H1 (cell line): ENCODE data around the gene DBH.

Experiments
- CBX5 ChIP-seq: fragments of 300-800, 300-1000 bp; sonication (generic); IDR thresholded peaks from 2 replicates; pipeline ENCODE4 v1.7.1; 2016; ENCODE audit warnings: antibody characterized with exemption, low read length, low read depth
- CTCF ChIP-seq, 3 experiments: IDR thresholded peaks; 1 replicate in 2 of 3; 2 replicates in 1 of 3; pipeline versions ENCODE4 v1.5.1 to v1.6.1; 2011; ENCODE audit warnings: low read length in 3 of 3, mild to moderate bottlenecking in 3 of 3, inconsistent platforms in 2 of 3, low read depth in 1 of 3, moderate library complexity in 1 of 3; ENCODE audit not compliant: insufficient read depth in 1 of 3; ENCODE audit errors: control extremely low read depth in 1 of 3
- EP300 ChIP-seq, 2 experiments: IDR thresholded peaks; 1 replicate in 1 of 2; 2 replicates in 1 of 2; pipeline ENCODE4 v1.6.1; 2011 to 2012; ENCODE audit warnings: low read depth in 2 of 2, low read length in 2 of 2, mild to moderate bottlenecking in 2 of 2, borderline replicate concordance in 1 of 2, inconsistent platforms in 1 of 2, moderate library complexity in 1 of 2
- EZH2 ChIP-seq: fragments of 200-600 bp; sonication (generic); IDR thresholded peaks from 2 replicates; pipeline ENCODE4 v1.7.1; 2012; ENCODE audit warnings: low read depth, mild to moderate bottlenecking, moderate library complexity, low read length, inconsistent platforms; ENCODE audit not compliant: severe bottlenecking
- KDM5A ChIP-seq: fragments of 200-600 bp; IDR thresholded peaks from 2 replicates; pipeline ENCODE4 v1.7.1; 2012; ENCODE audit warnings: mild to moderate bottlenecking, low read length, inconsistent platforms, mixed read lengths
- POLR2A ChIP-seq, 2 experiments: IDR thresholded peaks; 1 replicate in 1 of 2; 2 replicates in 1 of 2; pipeline ENCODE4 v1.6.1; 2011; ENCODE audit warnings: low read depth in 2 of 2, low read length in 2 of 2, mild to moderate bottlenecking in 2 of 2; ENCODE audit errors: control extremely low read depth in 1 of 2
- SRF ChIP-seq: IDR thresholded peaks from 2 replicates; pipeline ENCODE4 v1.6.1; 2011; ENCODE audit warnings: mild to moderate bottlenecking, low read depth, low read length, moderate library complexity
- TCF12 ChIP-seq: IDR thresholded peaks from 2 replicates; pipeline ENCODE4 v1.6.1; 2011; ENCODE audit warnings: low read depth, mild to moderate bottlenecking, low read length
- TEAD4 ChIP-seq: IDR thresholded peaks from 2 replicates; pipeline ENCODE4 v1.6.1; 2012; ENCODE audit warnings: low read depth, low read length, inconsistent platforms, mixed read lengths
- YY1 ChIP-seq: IDR thresholded peaks from 2 replicates; pipeline ENCODE4 v1.6.1; 2011; ENCODE audit warnings: low read depth, mild to moderate bottlenecking, low read length

GRCh38 chr9:133699546-133699945 is 63.4 kb downstream of the DBH start:
- TF ChIP-seq CBX5, result no peak
- no peak for TF ChIP-seq EP300 (IDR thresholded peaks at IDR 0.05; ENCODE audit: borderline replicate concordance in 1 of 2, low read depth in 2 of 2, low read length in 2 of 2)
- no peak for TF ChIP-seq CTCF (IDR thresholded peaks at IDR 0.05; ENCODE audit: control extremely low read depth in 1 of 3, insufficient read depth in 1 of 3, low read depth in 1 of 3, low read length in 3 of 3)
- no peak for TF ChIP-seq POLR2A (IDR thresholded peaks at IDR 0.05; ENCODE audit: control extremely low read depth in 1 of 2, low read depth in 2 of 2, low read length in 2 of 2)
- TF ChIP-seq YY1, result no peak
- no peak for TF ChIP-seq KDM5A
- TF ChIP-seq TCF12, result no peak
- no peak for TF ChIP-seq TEAD4
- no peak for TF ChIP-seq EZH2
- no peak for TF ChIP-seq SRF
